HepG2 (cell line): ENCODE measurements around the gene DPP6. TPM values are rescaled to one million over a fixed set of nuclear protein-coding genes. Genes with fewer than 3 reads are reported as not detected.
A peak's percentile ranks its signal among the peaks of the same experiment; 100 is the strongest.

ENCODE experiments used
- ATAC-seq: fragments of 200-7000 bp; cut with Tn5 transposase; 3 replicates; pipeline ENCODE4 v1.9.1; 2020; ENCODE audit warnings: mild to moderate bottlenecking, moderate library complexity
- BruUV-seq: library from RNA; stranded (reverse); fragments of 400-500 nt; replicated peaks from 2 replicates; lab custom pipeline; 2021; lab: Mats Ljungman, UMichigan
- CTCF ChIA-PET: fragments of 300-600 bp; formaldehyde crosslinking; extraction: SDS; loops from one replicate; lab custom pipeline; 2021; ENCODE audit warnings: low total read pairs, inconsistent platforms, low intra/inter-chr PET ratio; lab: Yijun Ruan, JAX
- POLR2A ChIA-PET: fragments of 350-600 bp; sonication (Branson Sonifier 250); formaldehyde crosslinking; loops from one replicate; lab custom pipeline; 2020; ENCODE audit warnings: antibody characterized with exemption, inconsistent platforms; lab: Yijun Ruan, JAX
- DNase-seq: peaks from one replicate; pipeline ENCODE4 v3.0.0-alpha.2; 2015; ENCODE audit warnings: low spot score
- FAIRE-seq: peaks from 3 replicates; lab custom pipeline; 2011; peaks lifted over from hg19 to GRCh38; lab: Jason Lieb, UNC
- H2AFZ ChIP-seq: one replicate; pipeline ENCODE4 v1.6.1; 2011; ENCODE audit warnings: low read length, inconsistent platforms
- H3K27ac ChIP-seq: fragments of 300-600 bp; 3 replicates; pipeline ENCODE4 v1.8.0; 2011; ENCODE audit warnings: mixed run types, mild to moderate bottlenecking, mixed read lengths, low read length, inconsistent platforms; ENCODE audit not compliant: insufficient read depth; ENCODE audit errors: extremely low read length
- H3K27me3 ChIP-seq, 2 experiments: fragments of 200-600 bp in 1 of 2; 2 replicates in 1 of 2; 3 replicates in 1 of 2; pipeline versions ENCODE4 v1.6.0 to v1.8.0; 2011; ENCODE audit warnings: low read length in 2 of 2, mild to moderate bottlenecking in 2 of 2, moderate library complexity in 2 of 2, inconsistent platforms in 1 of 2; ENCODE audit not compliant: insufficient read depth in 2 of 2, control insufficient read depth in 1 of 2
- H3K36me3 ChIP-seq, 2 experiments: fragments of 200-600 bp in 1 of 2; replicated peaks in 1 of 2; 2 replicates in 1 of 2; 3 replicates in 1 of 2; pipeline versions ENCODE4 v1.5.1 to v1.8.0; 2011; ENCODE audit warnings: low read length in 2 of 2, inconsistent platforms in 1 of 2; ENCODE audit not compliant: insufficient read depth in 2 of 2, control insufficient read depth in 1 of 2
- H3K4me1 ChIP-seq: 2 replicates; pipeline ENCODE4 v1.5.1; 2012; ENCODE audit warnings: low read length, inconsistent platforms; ENCODE audit not compliant: insufficient read depth
- H3K4me2 ChIP-seq: 2 replicates; pipeline ENCODE4 v1.6.0; 2011; ENCODE audit warnings: low read depth, low read length, inconsistent platforms
- H3K4me3 ChIP-seq, 3 experiments: fragments of 200-600 bp in 1 of 3; sonication (generic), shearing (Covaris generic) in 1 of 3; replicated peaks in 1 of 3; 2 replicates each; pipeline ENCODE4 v1.5.1; 2011 to 2016; ENCODE audit warnings: low read length in 3 of 3, inconsistent platforms in 2 of 3, low read depth in 2 of 3, mild to moderate bottlenecking in 2 of 3, control low read depth in 1 of 3, mixed read lengths in 1 of 3; ENCODE audit not compliant: insufficient read depth in 1 of 3
- H3K79me2 ChIP-seq: one replicate; pipeline ENCODE4 v1.6.1; 2011; ENCODE audit warnings: low read length, inconsistent platforms; ENCODE audit not compliant: insufficient read depth
- H3K9ac ChIP-seq: 2 replicates; pipeline ENCODE4 v1.6.0; 2011; ENCODE audit warnings: mild to moderate bottlenecking, low read depth, low read length, inconsistent platforms; ENCODE audit not compliant: insufficient read depth
- H3K9me3 ChIP-seq: 2 replicates; pipeline ENCODE4 v1.5.1; 2012; ENCODE audit warnings: mild to moderate bottlenecking, low read length
- H4K20me1 ChIP-seq: 2 replicates; pipeline ENCODE4 v1.6.0; 2011; ENCODE audit warnings: inconsistent platforms, mild to moderate bottlenecking, low read length, moderate library complexity; ENCODE audit not compliant: insufficient read depth
- BHLHE40 ChIP-seq: IDR thresholded peaks from 2 replicates; pipeline ENCODE4 v1.6.1; 2011; ENCODE audit warnings: low read length, improper control_type of control experiment
- CSRNP2 ChIP-seq: sonication (generic); formaldehyde crosslinking; conservative IDR thresholded peaks from 2 replicates; pipeline ENCODE4 v1.8.0; 2022; ENCODE audit warnings: low read depth, missing genetic modification reagents
- ELF1 ChIP-seq: sonication (generic); formaldehyde crosslinking; IDR thresholded peaks from 2 replicates; pipeline ENCODE4 v1.4.0; 2020; ENCODE audit warnings: missing genetic modification reagents
- GABPA ChIP-seq, 2 experiments: IDR thresholded peaks; 2 replicates each; pipeline ENCODE4 v1.6.1; 2011 to 2016; ENCODE audit warnings: low read depth in 2 of 2, low read length in 1 of 2, missing biosample characterization in 1 of 2, missing genetic modification characterization in 1 of 2
- HIVEP1 ChIP-seq: sonication (generic); formaldehyde crosslinking; IDR thresholded peaks from 2 replicates; pipeline ENCODE4 v1.4.0; 2020; ENCODE audit warnings: mild to moderate bottlenecking, missing genetic modification reagents
- PAXIP1 ChIP-seq: sonication (generic); formaldehyde crosslinking; conservative IDR thresholded peaks from 2 replicates; pipeline ENCODE4 v1.4.0; 2020; ENCODE audit warnings: mild to moderate bottlenecking, missing genetic modification reagents, moderate library complexity
- RFX5 ChIP-seq: IDR thresholded peaks from 2 replicates; pipeline ENCODE4 v1.6.1; 2011; ENCODE audit warnings: low read depth, low read length, improper control_type of control experiment
- SP1 ChIP-seq, 2 experiments: fragments of 450-650 bp in 1 of 2; sonication (generic) in 1 of 2; formaldehyde crosslinking in 1 of 2; IDR thresholded peaks; 2 replicates each; pipeline versions ENCODE4 v1.4.0 to v1.6.1; 2016 to 2020; ENCODE audit warnings: missing genetic modification reagents in 1 of 2
- SRSF1 ChIP-seq: fragments of 200-400 bp; formaldehyde crosslinking; optimal IDR thresholded peaks from 2 replicates; pipeline ENCODE3; 2017; ENCODE audit warnings: mild to moderate bottlenecking, low read depth, low read length, moderate library complexity
- ZNF292 ChIP-seq: sonication (generic); formaldehyde crosslinking; IDR thresholded peaks from 2 replicates; pipeline ENCODE4 v1.8.1; 2022; ENCODE audit warnings: mild to moderate bottlenecking, low read depth, missing genetic modification reagents, borderline replicate concordance
- ZNF329 ChIP-seq: sonication (generic); formaldehyde crosslinking; IDR thresholded peaks from 2 replicates; pipeline ENCODE4 v1.9.0; 2021; ENCODE audit warnings: low read depth, mild to moderate bottlenecking, missing genetic modification reagents
- ZSCAN5A ChIP-seq: sonication (generic); formaldehyde crosslinking; IDR thresholded peaks from 2 replicates; pipeline ENCODE4 v1.8.0; 2022; ENCODE audit warnings: mild to moderate bottlenecking, missing genetic modification reagents, borderline replicate concordance
- WGBS: methylation state at CpG from one replicate; pipeline ENCODE4 v1.1.6; 2017; ENCODE audit warnings: low lambda C conversion rate; 5-methylcytosine and 5-hydroxymethylcytosine counted together
- in situ Hi-C: cut with HindIII; loops from 2 replicates; pipeline ENCODE4 v1.10.0; 2017; ENCODE audit warnings: low pct_unique_long_range_greater_than_20kb; ENCODE audit not compliant: extremely low pct_ligation_motif_present
- intact Hi-C: fragments of 100-400 bp; cut with micrococcal nuclease; formaldehyde crosslinking; loops from one replicate; pipeline ENCODE4 v1.10.0; 2022; ENCODE audit not compliant: unreplicated experiment
- polyA plus RNA-seq, 8 experiments: library from polyadenylated mRNA; depleted of rRNA in 3 of 8; stranded (reverse) in 7 of 8; unstranded in 1 of 8; fragments of >200 nt; fragmentation: Illumina TruSeq in 4 of 8; extraction: Trizol in 4 of 8; gene quantifications; 2 replicates each; pipeline versions ENCODE4 v1.2.1 to v1.2.3, GENCODE V29; 2011 to 2016; ENCODE audit warnings: low read depth in 4 of 8, missing spikeins in 1 of 8, mixed read lengths in 1 of 8; ENCODE audit not compliant: insufficient read depth in 1 of 8
- total RNA-seq, 5 experiments: library from RNA; depleted of rRNA; stranded (reverse); fragments of >200 nt; fragmentation: Illumina TruSeq; extraction: Trizol; gene quantifications; 2 replicates each; pipeline ENCODE4 v1.2.3, GENCODE V29; 2016; ENCODE audit warnings: low read depth in 1 of 5

DPP6 gene
- total and polyA plus RNA-seq, 2 of the 13 experiments (the other 11 are each of a cell fraction or from before 2014, with no cell fraction given): not detected

- TF ChIP-seq PAXIP1: peak; percentile 76
- no peak for TF ChIP-seq GABPA (IDR thresholded peaks at IDR 0.05; ENCODE audit: low read depth, low read length)
- TF ChIP-seq GABPA (CRISPR knock-in tag; IDR thresholded peaks at IDR 0.05; ENCODE audit: low read depth): no peak
- TF ChIP-seq CSRNP2: no peak
These were observed 250.2 kb downstream of the DPP6 start (continued) for GRCh38 chr7:154302380-154302779.

GRCh38 chr7:154304231-154304630, 252.0 kb downstream of the DPP6 start:
- 42% methylated on average over 4 of the region's 4 CpGs for WGBS
- intact Hi-C loops (loop anchor here (5.0 kb wide), 1 partner anchor 198 kb away; no protein-coding TSS in a partner anchor), in situ Hi-C loops (no loop called here)
- BruUV-seq: no TSS peak
- no peak overlapping the region for H3K9ac ChIP-seq
- H3K79me2 ChIP-seq: no peaks in the 10 kb centered on the region
- ChIA-PET POLR2A (no interaction called here), CTCF (no interaction called here)
- FAIRE-seq (no peak), ATAC-seq (no peak), DNase-seq (no peak)
- no peak overlapping the region for H3K4me3 ChIP-seq
- no peaks in the 10 kb centered on the region for H4K20me1 ChIP-seq
- no peaks in the 10 kb centered on the region for H3K9me3 ChIP-seq
- H2AFZ ChIP-seq: no peak overlapping the region
- peaks cover 17% of the 10 kb centered on the region for H3K4me1 ChIP-seq
- peaks cover 0 to 23% of the 10 kb centered on the region in 2 experiments; a peak in 3 of 5 replicates for H3K27me3 ChIP-seq
- no peak overlapping the region for H3K27ac ChIP-seq
- no peak overlapping the region for H3K4me2 ChIP-seq
- H3K36me3 ChIP-seq: no peaks in the 10 kb centered on the region
- TF ChIP-seq ZNF329 (CRISPR knock-in tag) (no peak), ZSCAN5A (no peak), ELF1 (CRISPR knock-in tag) (no peak), SRSF1 (no peak), BHLHE40 (no peak), HIVEP1 (CRISPR knock-in tag) (no peak), RFX5 (no peak), SP1 (IDR thresholded peaks at IDR 0.05) (no peak), SP1 (CRISPR knock-in tag; IDR thresholded peaks at IDR 0.05) (no peak), ZNF292 (no peak)
